Kidney glomerular epithelial cell (primary cell): ENCODE data around the gene TPP2.
A peak's percentile ranks its signal among the peaks of the same experiment; 100 is the strongest.

ENCODE experiments used
- DNase-seq: peaks from one replicate; lab custom pipeline; 2025; lab: John Stamatoyannopoulos, UW

The TPP2 gene

GRCh38 chr13:102596147-102597028 is at the start of gene TPP2:
Gene TPP2 (plus strand): TSS chr13:102596986. CDS start chr13:102597039, 53 bp downstream.
- DNase-seq, result peak; percentile 96

DNA sequence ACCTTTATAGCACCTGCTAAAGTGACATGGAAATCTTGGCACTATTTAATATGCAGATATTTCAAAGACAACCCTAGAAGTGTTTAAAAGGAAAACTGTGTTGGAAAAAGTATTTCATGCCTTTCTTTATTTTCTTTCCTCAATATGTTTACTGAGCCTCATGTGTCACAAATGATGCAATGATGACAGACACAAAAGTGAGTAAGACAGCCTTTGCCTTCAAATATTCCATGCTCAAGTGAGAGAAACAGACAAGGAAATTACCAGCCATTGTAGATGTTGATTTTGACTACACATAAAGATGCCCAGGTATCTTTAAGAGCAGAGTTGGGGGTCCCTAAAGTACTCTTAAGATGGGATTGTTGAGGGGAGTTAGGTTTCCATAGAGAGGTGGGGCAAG is 48.0 kb upstream of the TPP2 start:
- DNase-seq, result no peak

GRCh38 chr13:102550507-102550906 is 46.3 kb upstream of the TPP2 start:
- no peak for DNase-seq

GRCh38 chr13:102555914-102556553 is 40.8 kb upstream of the TPP2 start:
- peak; percentile 47 for DNase-seq

DNA sequence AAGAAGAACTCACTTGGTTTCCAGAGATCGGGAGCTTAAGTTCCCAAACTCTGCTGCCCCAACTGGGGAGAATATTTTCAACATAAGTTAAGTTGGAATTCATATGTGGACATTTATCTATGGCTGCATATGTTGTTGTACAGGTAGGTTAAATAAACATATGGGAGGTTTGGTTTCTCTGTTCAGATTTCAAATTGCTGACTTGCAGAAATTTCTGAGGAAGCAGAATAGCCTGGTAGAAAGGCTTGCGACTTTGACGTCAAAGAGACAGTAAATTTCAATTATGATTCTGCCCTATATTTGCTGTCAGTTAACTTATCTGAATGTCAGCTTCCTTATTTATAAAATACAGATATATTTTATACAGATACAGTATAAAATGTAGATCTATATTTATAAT is 40.0 kb upstream of the TPP2 start:
- no peak for DNase-seq

DNA sequence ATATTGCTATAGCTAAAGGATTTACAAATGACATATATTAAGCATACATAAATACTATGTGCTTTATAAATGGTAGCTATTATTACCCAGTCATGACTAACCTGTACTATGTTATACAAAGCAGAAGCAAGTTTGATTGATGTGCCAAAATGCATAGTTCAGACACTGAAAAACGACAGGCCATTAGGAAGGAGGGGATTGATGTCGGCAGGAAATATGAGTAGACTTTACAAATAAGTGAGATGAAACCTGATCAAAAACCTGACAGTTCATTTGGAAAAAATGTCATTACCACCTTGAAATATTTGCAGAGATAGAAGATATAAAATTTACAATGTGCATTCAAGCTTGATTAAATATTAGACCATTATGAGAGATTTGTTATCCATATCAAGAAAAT is 38.8 kb upstream of the TPP2 start:
- DNase-seq, result no peak

DNA sequence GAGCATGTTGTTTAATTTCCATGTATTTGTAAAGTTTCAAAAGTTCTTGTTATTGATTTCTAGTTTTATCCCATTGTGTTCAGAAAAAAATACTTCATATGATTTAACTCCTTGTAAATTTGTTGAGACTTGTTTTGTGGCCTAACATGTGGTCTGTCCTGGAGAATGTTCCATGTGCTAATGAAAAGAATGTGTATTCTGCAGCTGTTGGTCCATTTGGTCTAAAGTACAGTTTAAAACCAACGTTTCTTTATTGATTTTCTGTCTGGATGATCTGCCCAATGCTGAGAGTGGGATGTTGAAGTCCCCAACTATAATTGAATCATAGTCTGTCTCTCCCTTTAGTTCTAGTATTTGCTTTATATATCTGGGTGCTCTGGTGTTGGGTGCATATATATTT is 34.9 kb upstream of the TPP2 start:
- no peak for DNase-seq

DNA sequence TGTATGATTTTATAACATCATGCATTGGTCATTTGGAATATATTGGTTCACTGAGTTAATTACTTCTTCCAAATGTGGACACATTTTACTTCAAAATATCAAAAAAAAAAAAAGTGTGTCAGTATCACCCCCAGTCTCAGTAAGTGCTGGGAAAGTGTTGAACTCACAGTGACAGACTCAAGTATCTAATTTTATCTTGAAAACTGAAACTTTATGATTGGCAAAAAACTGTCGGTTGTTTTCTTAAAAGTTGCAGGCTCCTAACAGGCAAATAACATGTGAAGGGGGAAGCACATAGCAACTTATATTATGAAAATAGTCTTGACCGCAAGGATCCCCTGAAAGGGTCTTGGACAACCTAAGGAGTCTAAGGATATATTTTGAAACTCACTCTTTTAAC is 33.5 kb upstream of the TPP2 start:
- no peak for DNase-seq

GRCh38 chr13:102564564-102564963 is 32.2 kb upstream of the TPP2 start:
- DNase-seq, result no peak

GRCh38 chr13:102566513-102566912 is 30.3 kb upstream of the TPP2 start:
- no peak for DNase-seq

GRCh38 chr13:102567857-102568256 is 28.9 kb upstream of the TPP2 start:
- no peak for DNase-seq

GRCh38 chr13:102569488-102569887 is 27.3 kb upstream of the TPP2 start:
- no peak for DNase-seq

- no peak for DNase-seq
Observed at GRCh38 chr13:102571075-102571474, 25.7 kb upstream of the TPP2 start.

GRCh38 chr13:102572323-102572722 is 24.5 kb upstream of the TPP2 start:
- DNase-seq, result no peak

- peak; percentile 68 for DNase-seq
Observed at GRCh38 chr13:102580552-102581169, 16.1 kb upstream of the TPP2 start.

DNA sequence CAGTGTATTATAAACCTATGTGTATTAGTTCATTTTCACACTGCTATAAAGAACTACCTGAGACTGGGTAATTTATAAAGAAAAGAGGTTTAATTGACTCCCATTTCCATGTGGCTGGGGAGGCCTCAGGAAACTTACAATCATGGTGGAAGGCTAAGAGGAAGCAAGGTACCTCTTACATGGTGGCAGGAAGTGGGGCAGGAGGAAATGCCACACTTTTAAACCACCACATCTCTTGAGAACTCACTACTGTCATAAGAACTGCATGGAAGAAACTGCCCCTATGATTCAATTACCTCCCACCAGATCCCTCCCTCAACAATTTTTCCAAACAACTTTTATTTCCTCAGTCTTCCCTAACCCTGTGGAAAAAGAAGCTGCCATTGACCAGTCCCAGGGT is 14.5 kb upstream of the TPP2 start:
- no peak for DNase-seq

DNA sequence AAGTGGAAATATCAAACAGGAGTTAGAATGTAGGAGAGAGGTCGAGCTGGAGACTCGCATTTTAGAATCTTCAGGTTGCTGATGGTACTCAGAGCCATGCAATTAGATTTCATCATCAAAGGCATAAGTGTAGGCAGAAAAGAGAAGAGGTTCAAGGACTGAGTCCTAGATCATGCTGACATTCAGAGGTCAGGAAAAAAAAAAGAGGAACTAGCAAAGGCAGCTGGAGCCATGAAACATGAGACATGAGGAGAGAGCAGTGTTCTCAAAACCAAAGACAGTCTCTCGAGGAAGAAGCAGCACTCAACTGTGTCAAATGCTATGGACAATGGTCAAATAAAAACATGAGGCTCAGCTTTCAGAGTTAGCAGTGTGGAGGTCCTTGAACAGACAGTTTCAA is 12.4 kb upstream of the TPP2 start:
- no peak for DNase-seq

GRCh38 chr13:102586615-102587014 is 10.2 kb upstream of the TPP2 start:
- no peak for DNase-seq

DNA sequence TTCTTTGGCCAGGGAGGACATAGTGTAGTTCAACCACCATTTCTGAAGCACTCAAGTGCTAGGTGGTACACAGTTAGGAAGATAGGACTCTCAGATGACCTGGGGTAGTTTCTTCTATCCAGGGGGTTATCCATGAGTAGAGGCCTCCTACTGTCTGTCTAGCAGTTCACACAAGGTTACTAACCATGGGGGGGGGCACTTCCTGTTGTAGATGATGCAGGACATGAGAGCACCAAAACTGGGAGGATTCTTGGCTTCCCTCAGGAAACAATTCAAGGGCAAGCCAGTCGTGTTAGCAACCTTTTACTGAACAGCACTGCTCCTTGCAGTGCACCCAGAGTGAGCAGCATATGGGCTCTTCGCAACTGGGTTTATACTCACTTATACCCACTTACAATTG is 8.9 kb upstream of the TPP2 start:
- DNase-seq, result no peak

DNA sequence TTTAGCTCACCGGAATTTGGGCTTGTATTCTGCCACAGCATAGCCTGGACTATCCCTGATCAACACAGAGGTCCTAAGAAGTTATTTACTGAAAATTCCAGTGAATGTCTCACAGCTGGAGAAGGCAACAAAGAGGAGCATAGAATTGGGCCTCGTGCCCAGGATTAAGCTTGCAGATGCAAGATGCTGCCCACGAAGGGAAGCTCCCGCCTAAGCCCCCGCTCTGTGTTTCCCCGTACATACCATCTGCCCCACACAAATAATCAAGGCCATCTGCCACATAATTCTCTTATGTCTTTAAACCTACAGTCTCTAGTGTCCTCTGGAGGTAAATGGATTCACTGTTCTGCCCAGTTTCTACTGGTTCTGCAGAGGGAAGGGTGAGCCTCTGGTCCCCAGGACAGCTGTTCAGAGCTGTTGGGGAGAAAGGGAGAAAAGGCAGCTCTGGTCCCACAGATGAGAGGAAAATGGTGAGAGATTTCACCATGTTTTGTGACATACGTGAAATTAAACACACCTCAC is 7.4 kb upstream of the TPP2 start:
- no peak for DNase-seq

GRCh38 chr13:102591988-102592781 is 4.6 kb upstream of the TPP2 start:
- peak; percentile 10 for DNase-seq

- no peak for DNase-seq
Observed at GRCh38 chr13:102593466-102593865, 3.3 kb upstream of the TPP2 start.
